Measurements from ENCODE around the gene CEP63.

The CEP63 gene

DNA sequence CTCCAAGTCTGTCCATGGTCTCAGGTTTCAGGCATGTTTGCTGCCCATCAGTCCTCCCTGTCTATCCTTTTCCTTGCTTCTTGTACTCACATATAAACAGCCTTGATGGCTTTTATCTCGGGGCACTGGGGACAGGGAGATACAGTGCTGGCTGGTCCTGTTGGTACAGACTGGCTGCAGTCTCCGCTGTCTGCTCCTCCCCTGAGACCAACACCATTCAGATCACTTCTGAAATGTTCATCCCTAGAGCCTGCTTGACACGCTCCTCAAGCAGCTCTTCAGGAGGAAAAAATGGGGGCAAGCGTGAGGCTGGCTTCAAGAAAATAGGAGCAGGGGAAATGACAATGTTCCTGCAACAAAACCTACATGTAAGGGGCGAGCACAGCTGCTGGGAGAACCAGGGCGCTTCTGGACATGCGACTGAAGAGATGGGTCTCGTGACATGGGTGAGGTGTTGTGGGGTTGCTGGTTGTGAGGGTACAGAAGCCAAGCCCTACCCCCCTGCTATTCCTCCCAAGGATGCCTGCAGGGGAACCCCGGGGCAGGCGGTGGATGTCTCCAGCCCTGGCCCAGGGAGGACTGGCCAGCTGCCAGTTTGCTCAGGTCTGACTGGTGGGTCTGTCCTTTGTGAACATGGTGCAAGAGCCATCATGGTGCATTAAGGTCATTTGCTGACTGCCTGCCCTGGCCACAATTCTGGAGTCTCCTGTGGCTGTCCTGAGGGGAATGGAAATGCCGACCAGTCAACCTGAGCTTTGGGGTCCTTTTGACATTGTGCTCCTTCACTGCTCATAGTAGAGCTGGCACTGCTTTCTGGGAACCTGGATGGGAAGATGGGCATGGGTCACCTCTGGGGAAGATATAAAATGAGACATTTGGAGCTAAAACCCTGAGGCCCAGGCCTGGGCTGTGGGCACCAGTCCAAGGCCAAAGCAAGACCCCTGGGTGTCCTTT lies 124.9 kb downstream of the CEP63 start:
- DNase-seq: no peak

DNA sequence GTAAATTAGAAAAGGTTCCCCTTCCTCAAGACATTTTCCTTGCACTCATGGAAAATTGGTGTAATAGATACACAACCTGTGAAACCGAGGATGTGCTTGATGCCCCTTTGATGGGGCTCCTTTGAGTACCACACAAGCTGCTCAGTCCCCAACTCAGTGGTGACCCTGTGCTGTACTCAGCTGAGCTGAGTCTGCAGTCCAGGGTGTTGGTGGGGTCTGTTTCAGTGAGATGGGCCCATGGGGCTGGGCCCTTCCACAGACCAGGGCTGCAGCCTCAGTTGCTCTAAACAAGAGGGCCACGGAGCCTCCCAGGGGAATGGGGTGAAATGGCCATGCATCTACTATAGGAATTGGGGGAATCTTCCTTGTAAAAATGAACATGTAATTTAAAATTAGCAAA lies 125.7 kb downstream of the CEP63 start:
- DNase-seq: no peak

DNA sequence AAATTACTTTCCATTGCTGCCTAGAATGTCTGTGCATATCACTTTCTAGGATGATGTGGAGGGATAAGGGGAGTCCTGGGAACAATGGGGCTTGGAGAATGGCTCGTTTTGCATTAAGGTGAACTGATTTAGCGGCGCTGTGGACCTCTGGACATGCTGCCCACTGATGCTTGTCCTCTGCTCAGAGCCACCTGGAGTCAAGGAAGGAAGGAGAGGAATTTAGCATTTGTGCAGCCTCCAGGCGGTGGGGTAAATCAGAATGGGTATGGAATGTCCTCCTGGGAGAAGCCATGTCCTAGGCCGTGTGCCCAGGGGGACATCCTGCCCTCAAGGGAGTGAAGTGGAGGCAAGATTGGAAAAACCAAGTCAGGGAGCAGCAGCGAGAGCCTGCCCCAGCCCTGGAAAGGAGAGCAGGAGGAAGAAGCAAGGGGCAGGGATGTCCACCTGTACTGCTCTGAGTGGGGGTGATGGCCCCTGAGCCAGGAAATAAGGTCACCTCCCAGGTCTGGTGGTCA lies 127.2 kb downstream of the CEP63 start:
- DNase-seq: no peak

DNA sequence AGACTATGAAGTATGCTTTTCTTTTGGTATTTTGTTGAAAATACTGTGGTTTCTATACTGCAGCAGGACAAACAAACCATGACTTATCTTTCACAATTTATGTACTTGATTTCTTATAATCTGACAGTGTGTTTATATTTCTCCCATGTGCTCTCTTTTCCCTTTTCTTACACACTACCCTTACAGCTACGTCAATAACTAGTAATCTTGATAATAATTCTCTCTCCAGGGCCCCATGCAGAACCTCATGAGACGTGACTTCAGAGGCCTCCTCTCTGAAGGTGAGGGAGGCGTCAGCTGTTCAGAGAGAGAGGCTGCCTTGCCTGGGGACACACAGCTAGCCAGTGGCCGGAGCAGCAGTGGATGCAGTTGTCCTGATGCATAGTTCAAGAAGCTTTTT lies 129.1 kb downstream of the CEP63 start:
- DNase-seq: no peak

DNA sequence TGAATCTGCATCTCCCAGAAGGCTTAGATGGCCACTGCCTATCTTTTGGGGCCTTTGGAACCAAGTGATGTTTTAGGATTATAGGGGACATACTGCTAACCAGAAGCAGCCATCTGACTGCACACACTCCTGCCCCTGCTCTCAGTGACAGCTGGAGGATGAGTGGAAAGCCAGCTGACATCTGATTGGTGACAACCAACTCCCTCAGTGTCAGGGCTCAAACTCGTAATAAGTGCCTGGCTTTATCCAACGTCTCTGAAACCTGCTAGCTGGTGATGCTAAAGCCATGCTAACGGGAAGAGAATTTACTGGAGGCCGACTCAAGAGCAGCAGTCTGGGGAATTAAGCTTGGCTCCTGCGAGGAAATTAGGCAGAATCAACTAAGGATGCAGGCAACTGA lies 129.9 kb downstream of the CEP63 start:
- DNase-seq: no peak

DNA sequence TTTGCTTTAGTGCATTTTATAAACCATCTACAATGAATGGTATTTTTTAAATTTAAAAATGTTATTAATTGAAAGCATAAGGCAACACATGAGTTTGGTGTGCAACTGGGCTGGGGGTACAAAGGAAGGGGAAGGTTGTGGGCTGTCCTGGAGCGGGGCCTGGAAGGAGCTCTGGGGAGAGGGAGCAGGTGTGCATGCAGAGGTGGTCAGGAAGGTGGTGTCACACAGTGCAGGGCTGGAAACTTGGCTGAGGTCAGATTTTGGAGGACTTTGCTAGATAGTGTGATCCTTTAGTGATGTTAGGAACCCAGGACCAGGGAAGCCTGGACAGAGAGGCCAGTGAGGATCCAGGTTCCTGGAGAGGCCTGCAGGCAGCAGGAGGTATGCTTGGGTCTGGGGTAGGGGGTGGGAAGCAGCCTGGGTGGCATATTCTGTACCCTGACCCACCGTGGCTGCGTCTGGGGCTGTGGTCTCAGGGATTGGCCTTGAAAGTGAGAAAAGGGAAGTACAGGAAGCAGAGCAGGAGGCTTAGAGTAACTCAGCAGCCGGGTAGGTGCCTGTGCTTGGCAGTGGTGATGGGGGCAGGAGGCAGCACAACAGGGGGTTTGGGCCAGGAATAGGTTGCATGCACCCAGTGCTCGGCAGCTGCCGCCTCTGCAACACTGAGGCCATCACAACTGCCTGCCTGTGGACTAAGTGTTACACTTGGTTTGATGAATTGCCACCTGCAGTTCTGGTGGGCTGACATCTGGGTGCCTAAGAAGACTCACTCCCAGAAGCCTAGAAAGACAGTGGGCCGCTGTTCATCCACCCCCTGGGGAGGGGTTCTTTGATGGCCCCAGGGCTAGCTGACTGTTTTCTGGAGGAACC lies 132.0 kb downstream of the CEP63 start:
- DNase-seq: no peak

DNA sequence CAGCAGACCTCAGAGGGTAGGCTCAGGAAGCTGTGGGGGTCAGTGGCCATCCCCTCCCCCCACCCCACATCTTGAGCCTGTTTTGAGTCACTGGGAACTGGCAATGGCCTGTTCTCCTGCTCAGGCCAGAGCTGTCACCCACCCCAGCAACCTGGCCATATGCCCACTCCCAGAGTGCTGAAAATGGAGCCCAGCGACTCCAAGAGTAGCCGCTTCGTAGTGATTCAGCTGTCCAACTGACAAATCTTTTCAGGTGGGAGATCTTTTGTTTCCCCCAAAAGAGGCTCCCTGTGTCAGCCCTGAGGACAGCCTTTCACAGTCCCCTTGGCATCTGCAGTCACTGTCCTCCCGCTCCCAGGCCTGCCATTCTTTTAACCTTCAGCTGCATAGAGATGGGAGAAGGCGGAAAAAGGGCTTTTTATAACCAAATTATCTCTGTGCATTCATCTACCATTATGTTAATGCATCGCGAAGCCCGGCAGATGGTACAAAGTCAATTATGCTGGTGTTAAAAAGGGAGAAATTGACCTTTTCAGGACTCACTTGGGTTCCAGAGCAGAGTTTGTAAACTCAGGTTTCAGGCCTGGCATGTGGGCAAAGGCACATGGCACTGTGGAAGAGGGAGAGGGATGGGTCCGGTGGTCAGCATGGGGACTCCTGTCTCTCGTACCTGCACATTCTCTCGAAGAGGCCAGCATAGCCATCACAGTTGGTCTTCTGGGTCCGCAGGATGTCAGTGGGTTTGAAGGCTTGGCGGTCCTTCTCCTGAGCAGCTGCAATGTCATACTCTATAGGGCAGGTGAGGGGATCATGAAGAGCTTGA lies 132.8 kb downstream of the CEP63 start:
- DNase-seq: no peak

DNA sequence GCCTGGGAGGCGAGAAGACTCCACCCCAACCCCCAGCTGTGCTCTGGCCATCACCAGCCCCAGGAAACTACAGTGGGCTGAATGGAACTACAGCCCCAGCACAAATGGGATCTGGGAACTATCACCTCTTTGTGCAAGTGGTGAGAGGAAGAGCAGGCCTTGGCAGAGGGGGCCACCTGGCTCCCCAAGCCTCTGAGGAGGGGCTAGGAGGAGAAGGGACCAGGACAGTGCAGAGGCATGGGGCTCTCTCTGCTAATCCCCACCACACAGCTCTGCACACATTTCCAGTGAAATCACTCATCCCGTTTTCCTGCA lies 133.4 kb downstream of the CEP63 start:
- DNase-seq: no peak

DNA sequence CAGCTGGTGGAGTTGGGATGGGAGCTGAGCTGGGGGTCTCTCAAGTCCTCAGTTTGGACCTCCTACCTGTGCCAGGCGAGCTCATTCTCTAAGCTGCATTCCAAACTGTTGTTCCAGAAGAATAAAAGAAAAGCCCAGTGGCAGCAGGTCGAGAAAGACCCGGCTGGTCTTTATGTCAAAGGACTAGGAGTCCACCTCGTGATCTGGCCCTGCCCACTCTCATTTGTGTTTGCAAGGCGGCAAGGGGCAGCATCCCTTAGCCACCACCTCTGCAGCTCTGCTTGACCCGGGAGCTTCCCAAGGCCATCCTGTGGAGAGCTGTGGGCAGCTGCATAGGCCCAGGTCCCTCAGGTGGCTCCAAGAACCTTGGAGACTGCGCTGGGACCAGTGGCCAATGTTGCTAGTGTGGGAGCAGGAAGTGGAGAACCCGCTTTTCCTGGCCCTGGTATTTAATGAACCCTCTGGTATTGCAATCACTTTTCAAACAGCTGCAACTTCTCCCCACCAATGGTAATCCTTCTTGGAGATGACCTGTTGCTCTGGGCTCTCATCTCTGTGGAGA lies 134.1 kb downstream of the CEP63 start:
- no peak for DNase-seq

DNA sequence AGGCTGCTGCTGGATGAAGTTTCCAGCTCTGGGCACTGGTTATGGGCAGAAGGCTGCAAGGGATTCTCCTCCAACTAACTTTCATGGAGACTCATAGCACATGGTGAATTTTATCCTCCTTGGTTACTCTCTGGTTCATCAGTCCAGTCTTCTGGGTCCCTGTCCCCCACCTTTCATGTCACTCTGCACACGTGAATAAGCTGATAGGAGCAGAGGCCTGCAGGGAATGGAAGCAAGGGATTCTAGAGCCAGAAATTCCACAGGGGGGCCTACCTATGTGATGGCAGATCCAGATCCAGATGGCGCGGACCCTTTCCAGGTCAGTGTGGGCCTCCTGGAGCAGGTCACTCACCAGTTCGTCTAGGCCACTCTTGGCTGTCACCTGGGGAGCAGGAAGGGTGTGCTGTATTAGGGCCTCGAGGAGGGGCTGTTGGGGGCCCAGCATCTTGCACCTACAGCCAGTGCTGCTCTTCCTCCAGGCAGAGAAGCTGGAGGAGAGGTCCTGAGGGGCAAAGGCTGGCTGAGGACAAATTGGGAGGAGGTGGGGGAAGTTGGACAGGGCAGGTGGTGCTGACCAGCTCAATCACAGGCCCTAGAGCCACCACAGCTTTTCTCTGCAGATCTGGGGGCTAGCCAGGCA lies 134.7 kb downstream of the CEP63 start:
- DNase-seq: no peak

DNA sequence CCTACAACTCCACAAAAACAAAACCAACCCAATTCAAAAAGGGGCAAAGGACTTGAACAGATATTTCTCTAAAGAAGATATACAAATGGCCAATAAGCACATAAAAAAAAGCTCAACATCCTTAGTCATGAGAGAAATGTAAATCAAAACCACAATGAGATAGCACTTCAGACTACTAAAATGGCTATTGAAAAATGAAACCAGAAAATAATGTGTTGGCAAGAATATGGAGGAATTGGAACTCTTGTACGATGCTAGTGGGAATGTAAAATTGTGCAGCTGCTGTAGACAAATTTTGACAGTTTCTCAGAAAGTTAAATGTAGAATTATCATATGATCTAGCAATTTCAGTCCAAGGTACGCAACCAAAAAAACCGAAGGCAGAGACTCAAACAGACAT lies 136.0 kb downstream of the CEP63 start:
- DNase-seq: no peak

DNA sequence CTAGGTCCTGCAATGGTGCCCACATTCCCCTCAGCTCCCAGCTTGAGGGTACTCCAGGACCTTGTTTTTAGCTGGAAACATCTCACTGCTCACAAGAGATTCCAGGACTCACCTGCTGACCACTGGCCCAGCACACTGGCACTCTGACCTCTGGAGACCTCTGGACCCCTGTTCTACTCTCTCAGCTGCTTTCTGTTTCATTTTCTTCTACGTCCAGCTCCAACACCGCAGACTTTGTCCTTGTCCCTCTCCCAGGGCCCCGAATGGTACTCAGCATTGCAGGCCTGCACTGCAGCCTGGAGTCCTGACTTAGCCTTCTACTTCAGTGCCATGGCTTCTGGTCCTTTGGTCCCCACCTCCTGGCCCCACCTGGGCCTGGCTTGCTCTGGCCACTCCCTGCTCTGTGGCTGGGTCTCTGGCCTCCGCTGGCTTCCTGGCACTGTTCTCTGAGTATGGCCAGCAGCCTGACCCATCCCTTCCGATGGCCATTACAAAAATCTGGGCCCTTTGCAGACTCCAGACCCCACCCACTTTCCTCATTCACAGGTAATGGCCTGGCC lies 137.0 kb downstream of the CEP63 start:
- no peak for DNase-seq

DNA sequence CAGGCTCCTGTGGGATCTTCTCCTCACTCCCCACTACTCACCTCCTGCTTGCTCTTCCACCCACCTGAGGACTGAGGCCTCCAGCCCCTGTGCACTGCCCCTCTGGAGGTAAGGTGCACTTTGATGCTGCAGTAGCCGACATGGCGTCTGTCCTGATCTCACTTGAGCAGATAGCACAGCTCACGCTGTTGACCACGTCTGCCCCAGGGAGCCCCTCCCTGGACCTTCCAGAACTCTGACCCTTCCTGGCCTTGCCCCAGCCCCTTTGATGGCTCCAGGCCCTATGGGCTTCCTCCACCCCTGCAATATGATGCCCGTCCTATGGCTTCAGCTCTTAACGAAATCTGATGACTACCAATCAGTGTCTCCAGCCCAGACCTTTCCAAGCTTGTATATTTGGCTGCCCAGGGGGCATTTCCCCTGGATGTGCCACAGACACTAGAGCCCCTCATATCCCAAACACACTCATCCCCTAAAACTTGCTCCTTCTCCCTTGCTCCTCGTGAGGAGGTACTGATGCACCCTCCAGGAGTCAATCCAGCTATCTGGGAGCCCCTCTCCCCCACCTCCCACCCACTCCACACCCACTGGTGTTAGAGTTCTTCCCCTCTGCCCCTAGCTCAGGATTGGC lies 137.9 kb downstream of the CEP63 start:
- DNase-seq: no peak

Measured in DMS79 (cell line).